Panc1 (cell line): ENCODE measurements around the gene IL2RG.

Experiments
- POLR2AphosphoS5 ChIP-seq: IDR thresholded peaks from 2 replicates; pipeline ENCODE4 v1.6.1; 2012; ENCODE audit warnings: mild to moderate bottlenecking, low read depth, low read length, moderate library complexity
- SIN3A ChIP-seq: IDR thresholded peaks from 2 replicates; pipeline ENCODE4 v1.6.1; 2012; ENCODE audit warnings: low read depth, mild to moderate bottlenecking, low read length, moderate library complexity, borderline replicate concordance; ENCODE audit not compliant: insufficient read depth
- TCF7L2 ChIP-seq: IDR thresholded peaks from 2 replicates; pipeline ENCODE4 v1.6.1; 2011; ENCODE audit warnings: mild to moderate bottlenecking, low read depth, low read length, inconsistent platforms
- TF ChIP-seq, protein P1 (sequence below): fragments of 450-650 bp; IDR thresholded peaks from 2 replicates; pipeline ENCODE4 v1.5.1; 2017; ENCODE audit warnings: mild to moderate bottlenecking
- TF ChIP-seq, protein P2 (sequence below), 2 experiments: IDR thresholded peaks; 2 replicates each; pipeline ENCODE4 v1.6.1; 2011 to 2012; ENCODE audit warnings: low read depth in 2 of 2, control low read depth in 1 of 2, low read length in 1 of 2, mild to moderate bottlenecking in 1 of 2, moderate library complexity in 1 of 2; ENCODE audit not compliant: insufficient read depth in 1 of 2

DNA sequence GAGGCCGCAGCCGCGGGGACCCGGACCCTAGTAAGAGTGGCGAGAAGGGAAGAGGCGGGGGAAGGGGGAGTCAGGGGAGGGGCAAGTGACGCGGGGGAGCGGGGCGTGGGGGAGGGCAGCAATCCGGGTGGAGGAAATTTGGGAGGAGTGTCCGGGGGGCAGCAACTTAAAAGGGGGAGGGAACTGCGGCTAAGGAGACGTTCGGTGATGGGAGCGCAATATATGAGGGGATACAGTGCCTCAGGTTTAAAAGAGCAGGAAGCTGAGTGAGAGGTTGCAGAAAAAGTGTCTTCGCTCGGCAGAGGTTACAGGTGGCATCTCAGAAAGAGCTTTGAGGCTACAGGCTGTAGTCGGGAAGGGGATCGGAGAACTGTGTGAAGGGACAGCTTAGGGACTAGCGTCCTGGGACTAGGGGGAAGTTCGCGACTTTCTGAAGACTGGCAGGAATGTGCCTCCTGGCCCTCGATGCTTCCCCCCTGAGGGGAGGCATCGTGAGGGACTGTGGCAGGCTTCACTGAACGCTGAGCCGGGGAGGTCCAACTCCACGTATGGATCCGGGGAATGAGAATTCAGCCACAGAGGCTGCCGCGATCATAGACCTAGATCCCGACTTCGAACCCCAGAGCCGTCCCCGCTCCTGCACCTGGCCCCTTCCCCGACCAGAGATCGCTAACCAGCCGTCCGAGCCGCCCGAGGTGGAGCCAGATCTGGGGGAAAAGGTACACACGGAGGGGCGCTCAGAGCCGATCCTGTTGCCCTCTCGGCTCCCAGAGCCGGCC is 15.2 kb downstream of the IL2RG start:
- TF ChIP-seq, protein P1, sequence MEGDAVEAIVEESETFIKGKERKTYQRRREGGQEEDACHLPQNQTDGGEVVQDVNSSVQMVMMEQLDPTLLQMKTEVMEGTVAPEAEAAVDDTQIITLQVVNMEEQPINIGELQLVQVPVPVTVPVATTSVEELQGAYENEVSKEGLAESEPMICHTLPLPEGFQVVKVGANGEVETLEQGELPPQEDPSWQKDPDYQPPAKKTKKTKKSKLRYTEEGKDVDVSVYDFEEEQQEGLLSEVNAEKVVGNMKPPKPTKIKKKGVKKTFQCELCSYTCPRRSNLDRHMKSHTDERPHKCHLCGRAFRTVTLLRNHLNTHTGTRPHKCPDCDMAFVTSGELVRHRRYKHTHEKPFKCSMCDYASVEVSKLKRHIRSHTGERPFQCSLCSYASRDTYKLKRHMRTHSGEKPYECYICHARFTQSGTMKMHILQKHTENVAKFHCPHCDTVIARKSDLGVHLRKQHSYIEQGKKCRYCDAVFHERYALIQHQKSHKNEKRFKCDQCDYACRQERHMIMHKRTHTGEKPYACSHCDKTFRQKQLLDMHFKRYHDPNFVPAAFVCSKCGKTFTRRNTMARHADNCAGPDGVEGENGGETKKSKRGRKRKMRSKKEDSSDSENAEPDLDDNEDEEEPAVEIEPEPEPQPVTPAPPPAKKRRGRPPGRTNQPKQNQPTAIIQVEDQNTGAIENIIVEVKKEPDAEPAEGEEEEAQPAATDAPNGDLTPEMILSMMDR = no peak
- TF ChIP-seq, protein P2, sequence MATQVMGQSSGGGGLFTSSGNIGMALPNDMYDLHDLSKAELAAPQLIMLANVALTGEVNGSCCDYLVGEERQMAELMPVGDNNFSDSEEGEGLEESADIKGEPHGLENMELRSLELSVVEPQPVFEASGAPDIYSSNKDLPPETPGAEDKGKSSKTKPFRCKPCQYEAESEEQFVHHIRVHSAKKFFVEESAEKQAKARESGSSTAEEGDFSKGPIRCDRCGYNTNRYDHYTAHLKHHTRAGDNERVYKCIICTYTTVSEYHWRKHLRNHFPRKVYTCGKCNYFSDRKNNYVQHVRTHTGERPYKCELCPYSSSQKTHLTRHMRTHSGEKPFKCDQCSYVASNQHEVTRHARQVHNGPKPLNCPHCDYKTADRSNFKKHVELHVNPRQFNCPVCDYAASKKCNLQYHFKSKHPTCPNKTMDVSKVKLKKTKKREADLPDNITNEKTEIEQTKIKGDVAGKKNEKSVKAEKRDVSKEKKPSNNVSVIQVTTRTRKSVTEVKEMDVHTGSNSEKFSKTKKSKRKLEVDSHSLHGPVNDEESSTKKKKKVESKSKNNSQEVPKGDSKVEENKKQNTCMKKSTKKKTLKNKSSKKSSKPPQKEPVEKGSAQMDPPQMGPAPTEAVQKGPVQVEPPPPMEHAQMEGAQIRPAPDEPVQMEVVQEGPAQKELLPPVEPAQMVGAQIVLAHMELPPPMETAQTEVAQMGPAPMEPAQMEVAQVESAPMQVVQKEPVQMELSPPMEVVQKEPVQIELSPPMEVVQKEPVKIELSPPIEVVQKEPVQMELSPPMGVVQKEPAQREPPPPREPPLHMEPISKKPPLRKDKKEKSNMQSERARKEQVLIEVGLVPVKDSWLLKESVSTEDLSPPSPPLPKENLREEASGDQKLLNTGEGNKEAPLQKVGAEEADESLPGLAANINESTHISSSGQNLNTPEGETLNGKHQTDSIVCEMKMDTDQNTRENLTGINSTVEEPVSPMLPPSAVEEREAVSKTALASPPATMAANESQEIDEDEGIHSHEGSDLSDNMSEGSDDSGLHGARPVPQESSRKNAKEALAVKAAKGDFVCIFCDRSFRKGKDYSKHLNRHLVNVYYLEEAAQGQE (IDR thresholded peaks at IDR 0.05; ENCODE audit: insufficient read depth in 1 of 2, low read depth in 2 of 2, low read length in 1 of 2) = no peak
- TF ChIP-seq POLR2AphosphoS5 (no peak), TCF7L2 (no peak), SIN3A (no peak)
